ENCODE data around the gene JMJD6.

JMJD6 gene

DNA sequence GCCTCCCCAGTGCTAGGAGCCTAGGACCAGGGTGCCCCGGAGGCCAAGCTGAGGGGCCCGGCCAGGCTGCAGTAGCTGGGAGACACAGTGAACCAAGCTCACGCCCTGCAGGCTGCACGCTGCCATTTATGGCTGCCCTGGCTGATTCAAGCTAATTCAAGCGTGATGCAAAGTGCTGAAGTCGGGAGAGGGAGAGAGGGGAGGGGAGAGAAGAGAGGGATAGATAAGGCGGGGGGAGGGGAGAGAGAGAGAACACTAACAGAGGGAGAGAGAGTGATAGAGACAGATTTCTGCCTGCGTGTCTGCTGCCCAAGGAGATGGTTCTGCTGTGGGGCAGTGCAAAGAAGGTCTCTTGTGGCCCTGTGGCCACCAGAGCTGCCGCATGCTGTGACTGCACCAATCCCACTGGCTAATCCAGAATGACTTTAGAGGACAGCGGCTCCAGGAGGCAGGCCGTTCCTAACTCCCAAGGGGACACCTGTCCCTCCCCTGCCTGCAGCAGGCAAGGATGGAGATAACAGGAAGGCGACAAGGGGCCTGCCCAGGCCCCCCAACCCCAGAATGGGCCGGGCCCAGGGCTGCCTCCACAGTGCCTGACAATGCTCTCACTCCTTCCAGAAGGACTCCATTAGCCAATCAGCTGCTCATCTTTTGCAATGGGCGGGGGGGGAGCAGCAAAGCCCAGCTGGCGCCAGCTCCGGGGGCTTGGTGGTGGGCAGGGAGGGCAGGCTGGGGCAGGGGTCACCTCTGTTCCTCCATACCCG is 28.5 kb downstream of the JMJD6 start:
- no peak for DNase-seq

DNA sequence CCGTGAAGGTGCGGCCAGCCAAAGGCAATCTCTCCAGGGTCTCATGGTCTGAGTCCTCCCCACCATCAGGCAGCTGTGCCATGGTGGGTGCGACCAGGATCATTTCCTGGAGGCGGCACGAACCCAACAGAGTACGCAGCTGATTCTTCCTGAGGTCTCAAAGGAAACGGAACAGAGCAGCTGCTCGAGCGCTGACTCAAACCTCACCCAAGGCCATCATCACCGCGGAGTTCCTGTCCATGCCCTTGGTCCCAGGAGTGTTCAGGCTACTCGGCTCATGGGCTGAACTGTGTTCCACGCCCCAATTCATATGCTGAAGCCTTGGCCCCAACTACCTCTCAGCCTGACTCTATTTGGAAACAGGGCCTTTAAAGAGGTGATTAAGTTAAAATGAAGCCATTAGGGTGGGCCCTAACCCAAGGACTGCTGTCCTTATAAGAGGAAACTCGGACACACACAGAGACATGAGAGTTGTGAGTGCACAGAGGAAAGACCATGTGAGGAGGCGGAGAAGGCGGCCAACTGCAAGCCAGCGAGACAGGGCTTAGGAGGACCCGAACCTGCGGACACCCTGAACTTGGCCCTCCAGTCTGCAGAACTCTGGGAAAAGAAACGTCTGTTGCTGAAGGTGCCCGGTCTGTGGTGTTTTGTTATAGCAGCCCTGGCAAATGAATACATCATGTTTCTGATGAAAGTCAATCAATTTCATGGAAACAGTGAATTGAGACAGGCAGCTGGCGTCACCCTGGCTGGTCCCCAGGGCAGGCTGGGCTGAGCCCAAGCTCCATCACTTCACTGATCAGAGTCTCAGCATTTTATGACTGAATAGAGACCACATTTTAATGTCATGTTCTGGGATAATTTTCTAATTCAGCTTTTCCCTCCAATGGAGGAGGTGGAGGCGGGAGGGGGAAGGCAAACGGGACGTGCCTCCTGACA is 29.4 kb downstream of the JMJD6 start:
- DNase-seq, result no peak

DNA sequence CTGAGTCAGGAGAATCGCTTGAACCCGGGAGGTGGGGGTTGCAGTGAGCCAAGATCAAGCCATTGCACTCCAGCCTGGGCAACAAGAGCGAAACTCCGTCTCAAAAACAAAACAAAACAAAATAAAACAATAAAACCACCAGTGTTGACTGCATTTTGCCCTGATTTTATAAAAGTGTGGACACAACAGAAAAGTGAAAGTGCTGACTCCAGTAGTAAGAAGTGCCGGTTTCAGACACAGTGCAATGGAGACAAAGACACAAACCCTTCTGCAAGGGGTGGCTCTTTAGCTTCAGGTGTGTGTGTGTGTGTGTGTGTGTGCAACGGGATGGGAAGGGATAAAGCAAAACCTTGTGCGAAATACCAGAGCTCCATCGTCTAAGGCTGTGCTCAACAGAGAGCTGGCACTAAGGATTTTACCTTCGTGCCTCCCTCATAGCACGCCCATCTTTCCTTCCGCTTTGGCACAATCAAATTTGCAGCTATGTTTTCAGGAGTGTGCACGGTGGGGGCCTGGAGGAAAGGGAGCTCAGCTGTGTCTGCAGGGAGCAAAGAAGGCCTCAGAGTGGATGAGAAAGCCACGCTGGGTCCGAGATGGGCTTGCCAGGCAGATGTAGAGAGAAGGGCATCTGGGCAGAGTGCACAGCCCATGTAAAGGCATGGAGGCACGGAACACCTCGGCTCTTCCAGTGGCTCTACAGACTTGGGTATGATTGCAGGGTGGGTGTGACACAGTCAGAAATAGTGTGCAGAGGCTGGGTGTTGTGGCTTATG is 31.2 kb downstream of the JMJD6 start:
- DNase-seq, result no peak

DNA sequence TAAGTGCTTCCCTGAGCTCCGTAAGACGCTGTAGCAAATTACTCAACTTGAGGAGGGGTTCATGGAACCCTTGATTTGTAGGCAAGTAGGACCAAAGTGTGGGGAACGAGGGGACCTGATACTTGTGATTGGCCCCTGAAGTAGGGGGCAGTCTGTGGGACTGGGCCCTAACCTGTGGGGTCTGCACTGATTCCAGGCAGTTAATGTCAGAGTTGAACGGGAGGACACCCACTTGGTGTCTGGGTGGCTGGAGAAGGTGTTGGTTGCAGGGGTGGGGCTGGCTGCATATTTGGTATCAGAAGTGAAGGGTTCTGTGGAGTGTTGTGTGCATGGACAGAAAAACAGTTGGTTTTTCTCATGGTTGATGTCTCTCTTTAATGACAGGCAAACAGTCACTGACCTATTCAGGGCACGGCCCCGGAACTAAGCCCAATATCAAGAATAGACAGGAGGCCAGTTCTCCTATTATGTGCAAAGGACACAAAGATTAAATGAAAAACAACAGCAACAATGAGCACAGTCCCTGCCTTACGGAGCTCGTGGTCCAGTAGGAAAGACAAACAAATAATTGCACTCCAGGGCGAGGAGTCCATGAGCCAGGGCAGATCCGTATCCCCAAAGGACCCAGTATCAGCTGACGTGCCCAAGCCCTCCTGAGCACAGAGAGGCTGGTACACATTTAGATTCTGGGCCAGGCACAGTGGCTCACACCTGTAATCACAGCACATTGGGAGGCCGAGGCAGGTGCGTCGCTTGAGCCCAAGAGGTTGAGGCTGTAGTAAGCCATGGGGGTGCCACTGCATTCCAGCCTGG is 34.8 kb downstream of the JMJD6 start:
- DNase-seq, result no peak

DNA sequence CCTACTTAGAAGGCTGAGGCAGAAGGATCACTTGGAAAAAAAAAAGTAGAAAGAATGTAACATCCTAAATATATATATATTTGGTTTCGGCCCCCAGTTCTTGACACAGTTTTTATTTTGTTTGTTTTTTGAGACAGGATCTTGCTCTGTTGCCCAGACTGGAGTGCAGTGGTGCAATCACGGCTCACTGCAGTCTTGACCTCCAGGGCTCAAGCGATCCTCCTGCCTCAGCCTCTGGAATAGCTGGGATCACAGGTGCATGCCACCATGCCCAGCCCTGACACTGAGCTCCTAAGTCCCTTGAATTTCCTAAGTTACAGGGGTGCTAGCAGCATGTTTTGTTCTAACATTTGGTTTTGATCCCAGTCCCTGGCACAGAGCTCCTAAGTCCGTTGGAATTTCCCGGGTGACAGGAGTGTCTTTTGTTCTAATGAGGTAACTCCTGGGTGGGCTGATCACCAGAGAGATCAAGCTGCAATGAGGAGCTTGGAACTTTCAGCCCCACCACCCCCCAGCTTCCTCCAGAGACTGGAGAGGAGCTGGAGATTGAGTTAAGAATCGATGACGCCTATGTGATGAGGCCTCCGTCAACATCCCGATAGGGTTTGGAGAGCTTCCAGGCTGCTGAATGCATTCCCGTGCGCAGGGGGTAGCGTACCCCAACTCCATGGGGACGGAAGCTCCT is 35.7 kb downstream of the JMJD6 start:
- DNase-seq, result no peak

DNA sequence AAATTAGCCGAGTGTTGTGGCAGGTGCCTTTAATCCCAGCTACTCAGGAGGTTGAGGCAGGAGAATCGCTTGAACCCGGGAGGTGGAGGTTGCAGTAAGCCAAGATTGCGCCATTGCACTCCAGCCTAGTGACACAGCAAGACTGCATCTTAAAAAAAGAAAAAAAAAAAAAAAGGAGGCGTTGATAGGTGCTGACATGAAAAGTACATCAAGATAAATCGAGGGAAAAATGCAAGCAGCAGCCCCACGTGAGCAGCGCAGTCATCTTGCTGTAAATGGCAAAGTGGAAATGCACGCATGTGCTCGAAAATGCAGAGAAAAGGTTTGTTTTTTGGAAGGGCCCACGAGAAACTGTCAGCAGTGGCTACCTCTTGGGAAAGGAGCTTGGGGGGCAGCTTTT is 36.5 kb downstream of the JMJD6 start:
- no peak for DNase-seq

DNA sequence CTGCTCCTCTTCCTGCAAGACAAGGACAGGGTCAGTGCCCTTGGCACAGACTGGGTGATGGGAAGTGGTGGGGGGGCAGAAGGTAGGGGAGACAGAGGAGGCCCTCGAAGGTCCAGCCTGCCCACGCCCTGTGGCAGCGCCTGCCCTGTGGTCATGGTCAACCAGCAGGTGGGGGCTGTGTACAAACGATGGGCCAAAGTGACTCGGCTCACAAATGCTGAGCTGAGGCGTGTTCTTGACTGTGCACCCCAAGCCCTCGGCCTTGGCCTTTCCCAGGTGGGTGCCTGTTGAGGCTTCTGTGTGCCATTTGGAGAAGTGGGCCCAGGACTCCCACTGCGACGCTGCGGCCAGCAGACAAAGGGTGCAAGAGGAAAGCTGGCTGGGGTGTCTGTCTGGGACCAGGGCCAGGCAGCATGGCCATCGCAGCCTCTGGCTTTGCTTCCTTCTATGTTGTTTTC is 38.2 kb downstream of the JMJD6 start:
- no peak for DNase-seq

DNA sequence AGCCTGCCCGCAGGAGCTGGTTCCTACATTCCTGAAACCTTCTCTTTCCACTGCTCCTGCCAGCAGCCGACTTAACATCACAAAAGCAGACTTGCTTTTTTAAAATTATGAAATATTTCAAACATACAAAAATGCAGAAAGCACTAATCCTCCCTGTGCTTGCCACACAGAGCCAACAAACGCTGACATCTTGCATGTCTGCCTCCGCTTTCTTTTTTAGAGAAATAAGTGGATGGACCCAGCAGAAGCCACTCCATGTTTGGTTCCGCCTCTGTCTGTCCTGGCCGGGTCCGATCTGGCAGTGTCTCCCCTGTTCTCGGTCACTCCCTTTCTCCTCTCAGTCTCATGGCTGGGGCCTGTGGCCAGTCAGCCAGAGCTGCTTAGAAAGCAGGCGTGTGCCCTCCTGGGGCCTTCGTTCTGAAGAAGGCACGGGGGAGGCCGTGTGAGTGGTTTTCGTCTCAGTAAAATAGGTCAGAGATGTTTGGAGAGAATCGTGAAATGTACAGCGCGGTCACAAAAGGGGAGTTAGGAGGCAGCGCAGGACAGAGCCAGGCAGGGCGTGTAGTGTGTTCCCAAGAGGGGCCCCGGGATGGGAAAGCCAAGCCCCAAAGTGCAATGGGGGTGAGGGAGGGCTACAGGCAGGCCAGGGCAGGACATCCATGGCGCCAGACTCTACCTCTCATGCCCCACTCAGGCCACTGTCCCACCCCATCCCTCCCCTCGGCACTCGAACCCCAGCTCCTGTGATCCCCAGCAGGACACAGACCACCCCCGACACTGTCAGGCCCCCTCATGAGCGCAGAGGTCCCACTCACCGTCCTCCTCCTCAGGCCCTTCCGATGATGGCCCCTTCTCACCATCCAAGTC is 38.9 kb downstream of the JMJD6 start:
- DNase-seq, result no peak

DNA sequence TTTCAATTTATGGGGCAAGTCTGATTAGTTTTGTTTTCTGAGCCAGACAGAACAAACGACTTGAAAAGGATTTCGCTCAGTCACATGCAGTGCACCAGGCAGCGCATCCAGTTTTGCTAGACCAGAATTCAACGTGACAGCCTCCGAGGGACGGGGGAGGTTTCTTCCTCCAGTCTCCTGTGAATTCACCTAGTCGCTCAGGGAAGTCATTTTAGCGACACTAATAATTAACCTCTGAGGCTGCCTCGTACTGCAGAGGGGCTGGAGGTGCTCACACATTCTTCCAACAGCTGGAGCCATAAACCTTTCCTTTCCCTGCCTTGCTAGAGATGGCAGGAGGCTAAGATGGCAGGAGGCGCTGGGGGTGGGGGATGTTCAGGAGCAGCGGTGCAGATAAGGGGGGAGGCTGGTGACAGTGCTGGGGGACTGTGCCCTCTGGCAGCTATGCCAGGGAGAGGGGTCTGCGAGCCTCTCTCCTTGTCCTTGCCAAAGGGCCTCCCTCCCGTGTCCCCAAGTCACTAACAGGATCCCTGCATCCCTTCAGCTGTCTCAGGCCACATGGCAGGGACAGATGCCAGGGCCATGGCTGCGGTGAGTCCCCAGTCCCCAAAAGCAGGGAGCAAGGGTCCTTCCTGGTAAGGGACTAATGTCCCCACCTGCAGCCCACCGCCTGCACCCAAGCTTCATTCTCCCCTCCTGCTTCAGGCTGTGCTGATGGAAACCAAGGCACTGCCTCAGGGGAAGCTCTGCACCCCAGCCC is 39.7 kb downstream of the JMJD6 start:
- no peak for DNase-seq

DNA sequence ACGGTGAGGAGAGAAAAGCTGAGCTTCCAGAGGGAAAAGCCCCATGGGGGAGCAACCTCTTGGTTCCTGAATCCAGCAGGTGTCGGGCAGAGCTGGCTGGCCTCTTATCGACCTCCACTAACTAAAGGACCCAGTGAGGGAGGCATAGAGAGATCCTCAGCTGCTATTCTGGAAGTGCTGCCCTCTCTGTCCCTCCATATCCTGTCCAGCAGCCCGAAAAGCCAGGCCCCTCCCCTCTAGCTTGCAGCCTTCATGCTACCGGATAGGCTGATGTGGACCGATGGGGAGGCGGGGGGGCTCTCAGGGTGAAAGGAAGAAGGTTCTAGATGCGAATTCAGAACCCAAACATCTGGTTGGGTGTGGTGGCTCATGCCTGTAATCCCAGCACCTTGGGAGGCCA is 40.6 kb downstream of the JMJD6 start:
- no peak for DNase-seq

DNA sequence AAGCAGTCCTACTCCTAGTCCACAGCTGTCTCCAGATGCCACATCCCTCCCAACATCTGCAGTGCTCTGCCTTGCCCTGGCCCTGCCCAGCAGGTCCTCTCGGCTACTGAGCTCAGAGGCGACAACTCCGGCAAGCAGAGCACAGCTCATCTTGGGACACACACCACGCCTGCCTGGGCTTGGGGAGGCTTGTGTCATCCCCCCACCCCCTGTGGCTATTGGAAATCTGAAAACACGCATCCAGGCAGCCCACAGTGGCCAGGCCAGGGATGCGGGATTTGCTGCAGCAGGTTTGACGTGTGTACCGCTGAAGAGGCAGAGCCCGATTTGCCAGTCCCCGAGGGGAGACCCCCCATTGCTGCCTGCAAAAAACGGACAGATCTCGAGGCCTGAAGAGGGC is 41.0 kb downstream of the JMJD6 start:
- no peak for DNase-seq

DNA sequence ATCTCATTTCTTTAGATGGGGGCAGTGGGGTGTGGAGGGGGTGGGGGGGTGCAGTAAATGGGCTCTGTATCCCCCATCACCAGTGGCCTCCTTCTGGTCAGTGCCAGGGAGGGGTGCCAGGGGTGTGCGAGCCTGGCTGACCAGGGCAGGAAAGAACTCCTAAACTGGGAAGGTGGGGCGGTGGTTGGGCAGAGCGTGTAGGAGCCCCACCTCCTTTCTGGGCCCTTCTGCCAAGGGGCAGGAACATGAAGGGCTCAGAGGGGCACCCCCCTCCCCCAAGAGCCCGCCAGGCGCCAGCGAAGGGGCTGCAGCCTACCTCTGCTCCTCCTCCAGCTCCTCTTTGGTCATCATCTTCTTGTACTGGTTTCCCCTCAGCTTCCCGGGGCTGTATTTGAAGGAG is 41.6 kb downstream of the JMJD6 start:
- DNase-seq, result no peak

DNA sequence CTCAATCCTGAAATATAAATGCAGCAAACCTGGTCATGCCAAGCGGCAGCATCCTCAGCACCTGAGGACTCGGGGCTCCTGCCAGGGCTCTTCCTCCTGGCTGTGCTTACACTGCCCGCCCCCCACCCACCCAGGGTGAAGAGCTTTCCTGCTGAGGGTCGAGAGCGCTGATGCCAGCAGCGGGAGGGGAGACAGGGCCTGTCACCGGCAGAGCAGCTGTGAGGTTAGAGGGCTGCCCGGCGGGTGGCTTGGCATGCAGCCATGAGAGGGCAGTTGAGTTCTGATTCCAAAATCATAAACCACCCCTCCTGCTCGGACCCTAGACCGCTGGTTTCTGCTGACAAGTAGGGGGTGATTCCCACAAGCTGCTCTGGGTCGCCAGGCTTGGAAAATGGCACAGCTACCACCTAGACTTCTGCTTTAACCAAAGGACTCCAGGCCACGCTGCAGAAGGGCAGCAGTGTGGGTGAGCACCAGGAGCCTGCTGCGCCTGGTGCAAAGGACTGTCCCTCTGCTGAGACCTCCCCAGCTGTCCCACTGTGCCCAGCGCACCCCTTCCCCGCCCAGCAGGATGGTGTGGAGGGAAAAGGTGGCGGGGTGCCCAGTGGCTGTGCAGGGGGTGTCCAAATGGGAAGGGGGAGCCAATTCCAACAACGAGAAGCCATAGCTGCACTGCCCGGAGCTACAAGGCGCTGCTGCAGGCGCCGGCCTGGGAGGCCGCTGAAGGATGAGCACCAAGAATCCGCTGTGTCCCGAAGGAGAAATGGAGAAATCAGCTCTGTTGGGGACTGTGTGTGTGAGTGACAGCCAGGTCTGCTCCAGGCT is 42.3 kb downstream of the JMJD6 start:
- DNase-seq, result no peak

DNA sequence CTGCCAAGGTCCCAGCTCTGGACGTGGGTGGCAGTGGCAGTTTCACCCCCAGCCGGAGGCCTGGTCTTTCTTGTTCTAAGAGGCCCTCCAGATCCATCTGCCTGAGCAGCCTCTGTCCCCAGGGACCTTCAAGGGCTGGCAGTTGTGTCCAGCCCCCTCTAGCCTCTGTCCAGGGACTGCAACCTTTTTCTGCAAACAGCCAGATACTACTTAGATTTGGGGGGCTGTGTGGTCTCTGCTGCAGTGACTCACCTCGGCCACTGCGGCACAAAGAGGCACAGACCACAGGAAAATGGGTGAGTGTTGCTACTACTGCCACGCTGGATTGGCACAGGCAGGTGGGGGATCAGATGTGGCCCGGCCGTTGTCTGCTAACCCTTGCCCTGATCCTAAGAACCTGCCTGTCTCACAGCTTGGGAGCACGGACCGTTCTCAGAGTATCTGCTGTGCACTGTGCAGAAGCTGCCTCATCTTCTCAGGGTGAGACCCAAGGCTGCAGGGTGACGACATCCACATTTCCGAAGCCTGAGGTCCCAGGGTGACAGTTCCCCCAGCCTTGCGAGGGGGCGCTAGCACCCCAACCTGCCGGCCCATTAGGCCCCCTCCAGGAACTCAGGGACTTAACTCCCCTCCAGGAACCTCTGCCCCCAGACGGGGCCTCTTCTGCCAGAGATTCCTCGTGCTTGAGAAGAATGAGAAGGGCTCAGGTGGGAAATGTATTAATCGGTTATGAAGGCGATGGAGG is 43.2 kb downstream of the JMJD6 start:
- DNase-seq, result no peak

DNA sequence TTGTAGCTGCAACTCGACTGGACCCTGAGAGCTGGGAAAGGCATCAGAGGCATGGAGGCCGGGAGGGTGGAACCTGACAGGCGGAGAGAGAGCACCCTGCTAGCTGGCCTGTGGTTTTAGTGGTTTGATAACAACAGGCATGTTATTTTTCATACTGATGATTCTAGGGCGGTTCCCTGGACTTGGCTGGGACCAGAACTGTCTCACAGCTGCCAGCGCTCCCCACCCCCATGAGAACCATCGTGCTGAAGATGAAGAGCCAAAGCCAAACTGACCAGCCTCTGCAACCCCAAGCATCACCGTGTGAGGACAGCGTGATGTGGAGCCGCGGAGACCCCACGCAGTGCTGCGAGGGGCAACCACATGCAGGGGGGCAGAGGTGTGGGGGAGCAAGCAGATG is 44.1 kb downstream of the JMJD6 start:
- no peak for DNase-seq

DNA sequence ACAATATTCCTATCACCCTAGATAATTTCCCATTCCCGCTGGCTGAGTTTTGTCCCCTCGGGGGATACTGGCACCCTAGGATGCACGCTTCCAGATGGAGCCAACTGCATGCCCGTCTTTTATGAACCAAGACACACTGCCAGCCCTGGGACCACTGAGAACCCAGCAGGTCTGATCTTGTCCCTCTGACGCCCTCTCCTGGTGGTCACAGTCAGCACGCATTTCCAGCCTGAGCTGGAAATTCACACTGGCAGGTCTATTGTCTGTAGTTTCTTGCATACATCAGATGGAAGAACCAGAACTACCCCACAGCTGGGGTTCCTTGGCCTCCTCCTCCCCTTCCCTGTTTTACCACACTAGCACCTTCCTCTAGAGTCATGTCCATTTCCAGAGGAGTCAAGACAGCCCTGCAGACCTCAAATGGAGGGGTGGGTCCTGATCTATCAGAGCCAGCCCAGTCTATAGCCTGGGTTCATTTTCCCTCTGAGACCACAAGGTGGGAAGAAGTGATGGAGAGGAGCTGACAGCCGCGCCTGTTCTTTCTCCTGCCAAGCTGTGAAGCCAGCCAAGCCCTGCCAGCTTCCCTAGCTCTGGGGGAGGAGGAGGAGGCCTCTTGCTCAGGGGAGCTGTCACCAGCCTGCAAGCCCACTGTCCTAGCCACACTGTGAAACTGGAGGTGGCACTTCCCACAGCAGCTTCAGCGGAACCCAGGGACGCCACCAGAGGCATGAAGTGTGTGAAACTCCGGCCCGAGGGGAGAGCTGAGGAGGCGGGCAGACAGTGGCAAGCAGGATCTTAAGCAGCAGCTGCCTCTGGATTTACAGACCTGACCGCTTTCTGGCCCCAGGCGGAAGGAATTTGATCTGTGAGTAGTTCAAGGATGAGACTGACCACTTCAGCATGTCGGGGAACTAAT is 44.9 kb downstream of the JMJD6 start:
- peak; percentile 62 for DNase-seq

DNA sequence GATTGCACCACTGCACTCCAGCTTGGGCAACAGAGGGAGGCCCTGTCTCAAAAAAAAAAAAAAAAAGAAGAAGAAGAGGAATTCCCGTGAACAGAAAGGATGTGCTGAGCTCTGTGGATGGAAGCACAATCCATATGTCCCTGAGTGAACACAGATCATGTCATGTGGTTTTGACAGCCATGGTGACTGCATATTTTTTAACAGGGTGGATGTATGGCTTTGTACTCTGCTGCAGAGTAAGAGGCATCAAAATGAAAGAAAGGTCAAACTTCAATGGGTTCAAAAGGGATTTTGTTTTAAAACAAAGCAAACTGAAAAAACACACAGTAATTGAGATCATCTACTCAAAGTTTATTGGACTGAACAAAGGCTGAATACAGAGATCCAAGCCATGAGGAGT is 47.2 kb downstream of the JMJD6 start:
- DNase-seq, result no peak
